MCF 10A (cell line): ENCODE measurements around the gene TGM6. TPM values are rescaled to one million over a fixed set of nuclear protein-coding genes. Genes with fewer than 3 reads are reported as not detected.

Experiments
- BruUV-seq: library from RNA; stranded (reverse); fragments of 400-500 nt; replicated peaks from 2 replicates; lab custom pipeline; 2021; lab: Mats Ljungman, UMichigan
- CTCF ChIA-PET: fragments of 300-600 bp; sonication (Branson Sonifier 250); formaldehyde crosslinking; extraction: SDS; loops from one replicate; lab custom pipeline; 2021; ENCODE audit warnings: antibody characterized with exemption, inconsistent platforms; lab: Yijun Ruan, JAX
- POLR2A ChIA-PET: fragments of 300-600, 350-650 bp; sonication (Branson Sonifier 250); formaldehyde crosslinking; extraction: SDS; loops from one replicate; lab custom pipeline; 2020; ENCODE audit warnings: antibody characterized with exemption, inconsistent platforms; lab: Yijun Ruan, JAX
- DNase-seq: peaks from one replicate; pipeline ENCODE4 v3.0.0-alpha.2; 2018; ENCODE audit not compliant: unreplicated experiment
- H3K27ac Mint-ChIP-seq: one replicate; pipeline ENCODE4 v1.8.0; 2022; ENCODE audit warnings: mild to moderate bottlenecking, low read depth, mixed read lengths; ENCODE audit not compliant: unreplicated experiment
- H3K27me3 Mint-ChIP-seq: one replicate; pipeline ENCODE4 v1.8.0; 2022; ENCODE audit warnings: mixed read lengths; ENCODE audit not compliant: insufficient read depth, unreplicated experiment
- H3K36me3 Mint-ChIP-seq: one replicate; pipeline ENCODE4 v1.8.0; 2022; ENCODE audit warnings: mild to moderate bottlenecking, moderate library complexity, mixed read lengths; ENCODE audit not compliant: insufficient read depth, unreplicated experiment
- H3K4me1 Mint-ChIP-seq: one replicate; pipeline ENCODE4 v1.8.0; 2022; ENCODE audit warnings: mixed read lengths; ENCODE audit not compliant: insufficient read depth, unreplicated experiment
- H3K4me3 Mint-ChIP-seq: one replicate; pipeline ENCODE4 v1.8.0; 2022; ENCODE audit warnings: mild to moderate bottlenecking, moderate library complexity, mixed read lengths; ENCODE audit not compliant: unreplicated experiment
- H3K9me3 Mint-ChIP-seq: one replicate; pipeline ENCODE4 v1.8.0; 2022; ENCODE audit warnings: mixed read lengths; ENCODE audit not compliant: unreplicated experiment
- CTCF ChIP-seq: fragments of 200-600 bp; IDR thresholded peaks from one replicate; pipeline ENCODE4 v1.8.0; 2022; ENCODE audit warnings: antibody characterized with exemption, mild to moderate bottlenecking; ENCODE audit not compliant: unreplicated experiment
- intact Hi-C: fragments of 100-400 bp; cut with micrococcal nuclease; formaldehyde crosslinking; loops from 2 replicates; pipeline ENCODE4 v1.14.1; 2022
- total RNA-seq: library from RNA; stranded (reverse); gene quantifications from 2 replicates; pipeline ENCODE4 v1.2.3, GENCODE V29; 2022

The TGM6 gene
- total RNA-seq, 1 experiment from 2014 or later: not detected

- peak; percentile 81 for DNase-seq
- POLR2A ChIA-PET: interaction anchor here (0.6 to 2.9 kb wide), 15 partner anchors 9 to 349 kb away, joined by 3 to 15 read pairs (median 4); partner anchors contain the start of gene SNRPB
- BruUV-seq: no TSS peak
Measured at GRCh38 chr20:2451939-2452732, 71.4 kb downstream of the TGM6 start.

GRCh38 chr20:2453792-2454191, 73.1 kb downstream of the TGM6 start:
- CTCF ChIA-PET: interaction anchor here (0.6 to 5.0 kb wide), 23 partner anchors 10 to 487 kb away, joined by 3 to 62 read pairs (median 12); partner anchors contain the start of gene SNRPB

More at GRCh38 chr20:2451939-2452732, 71.4 kb downstream of the TGM6 start:
- Mint-ChIP-seq H3K36me3 (no peaks in the 10 kb centered on the region), H3K4me1 (peaks cover 31% of the 10 kb centered on the region), H3K4me3 (no peak overlapping the region), H3K27ac (no peak overlapping the region), H3K27me3 (no peaks in the 10 kb centered on the region), H3K9me3 (no peaks in the 10 kb centered on the region)
- CTCF ChIA-PET: interaction anchor here (0.6 to 5.0 kb wide), 57 partner anchors 9 to 1066 kb away, joined by 3 to 62 read pairs (median 4); partner anchors contain the start of gene SNRPB
- TF ChIP-seq CTCF: peak; percentile 70
- intact Hi-C loops: loop anchor here (1.0 to 10.0 kb wide), 5 partner anchors 47 to 487 kb away; partner anchors contain the start of gene STK35

GRCh38 chr20:2455771-2456497, 75.2 kb downstream of the TGM6 start:
- BruUV-seq: no TSS peak
- ChIA-PET CTCF (interaction anchor here (0.8 to 2.0 kb wide), 15 partner anchors 9 to 691 kb away, joined by 3 to 16 read pairs (median 4); no protein-coding TSS in a partner anchor), POLR2A (interaction anchor here (0.6 to 2.5 kb wide), 5 partner anchors 12 to 989 kb away, joined by 3 to 11 read pairs (median 3); partner anchors contain the start of genes NSFL1C and SNRPB)
- Mint-ChIP-seq H3K36me3 (peaks cover 13% of the 10 kb centered on the region), H3K4me3 (no peak overlapping the region), H3K27ac (no peak overlapping the region), H3K9me3 (no peaks in the 10 kb centered on the region), H3K4me1 (peaks cover 14% of the 10 kb centered on the region), H3K27me3 (no peaks in the 10 kb centered on the region)
- TF ChIP-seq CTCF: no peak
- no peak for DNase-seq
- intact Hi-C loops: loop anchor here (10.0 kb wide), 2 partner anchors 51 to 491 kb away; no protein-coding TSS in a partner anchor

More at GRCh38 chr20:2453792-2454191, 73.1 kb downstream of the TGM6 start:
- TF ChIP-seq CTCF: no peak
- intact Hi-C loops: loop anchor here (1.0 to 10.0 kb wide), 4 partner anchors 32 to 489 kb away; partner anchors contain the start of gene STK35
- Mint-ChIP-seq H3K36me3 (no peaks in the 10 kb centered on the region), H3K27me3 (no peaks in the 10 kb centered on the region), H3K4me3 (no peak overlapping the region), H3K4me1 (peaks cover 31% of the 10 kb centered on the region), H3K9me3 (no peaks in the 10 kb centered on the region), H3K27ac (no peak overlapping the region)
- POLR2A ChIA-PET: interaction anchor here (0.7 to 2.9 kb wide), 2 partner anchors 34 to 515 kb away, joined by 3 to 15 read pairs; no protein-coding TSS in a partner anchor
- DNase-seq: no peak
- BruUV-seq: no TSS peak
